NOMO-1 (cell line): ENCODE results near the gene PTTG1IP2.

Experiments used
- DNase-seq, 2 experiments: peaks; one replicate each; lab custom pipeline; 2025; ENCODE audit not compliant: unreplicated experiment in 2 of 2; lab: John Stamatoyannopoulos, UW

Gene PTTG1IP2

DNA sequence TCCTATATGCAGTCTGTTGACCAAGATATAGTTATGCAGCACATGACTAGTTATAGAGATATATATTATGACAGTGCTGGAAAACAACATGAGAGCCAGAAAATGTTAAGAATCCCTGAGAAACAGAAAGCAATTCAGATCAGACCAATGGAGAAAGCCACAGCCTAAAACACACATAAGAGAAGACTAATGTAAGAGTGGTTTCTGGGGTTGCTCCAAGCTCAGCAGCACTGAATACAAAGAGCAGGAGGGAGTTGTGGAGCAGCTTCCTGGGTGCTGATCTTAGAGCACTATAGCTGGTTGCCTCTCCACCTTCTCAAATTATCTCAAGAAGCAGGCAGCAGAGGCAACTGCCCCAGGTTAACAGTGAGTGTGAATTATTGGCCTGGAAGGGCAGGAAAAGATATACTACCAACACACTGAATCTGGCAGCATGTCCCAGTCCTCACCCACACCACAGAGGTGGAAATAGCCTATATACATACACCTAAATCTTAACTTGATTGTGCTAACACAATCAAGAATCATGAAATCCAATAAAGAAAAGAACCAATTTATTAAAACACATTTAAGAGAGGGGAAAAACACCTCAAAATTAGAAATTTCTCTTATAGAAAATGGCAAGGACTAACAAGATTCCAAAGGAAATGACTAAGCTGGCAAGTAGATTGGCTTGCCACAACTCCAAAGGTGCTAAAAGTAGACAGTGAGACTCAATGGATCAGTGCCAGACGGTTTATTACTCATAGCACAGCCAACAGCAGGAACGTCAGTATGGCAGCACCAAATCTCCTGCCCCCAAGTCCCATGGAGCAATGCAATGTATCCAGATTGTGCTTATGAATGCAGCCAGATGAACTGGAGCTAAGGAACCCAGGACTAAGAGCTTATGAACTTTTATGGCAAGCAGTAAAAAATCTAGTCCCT lies 5.1 kb downstream of the PTTG1IP2 start:
- DNase-seq = no peak

DNA sequence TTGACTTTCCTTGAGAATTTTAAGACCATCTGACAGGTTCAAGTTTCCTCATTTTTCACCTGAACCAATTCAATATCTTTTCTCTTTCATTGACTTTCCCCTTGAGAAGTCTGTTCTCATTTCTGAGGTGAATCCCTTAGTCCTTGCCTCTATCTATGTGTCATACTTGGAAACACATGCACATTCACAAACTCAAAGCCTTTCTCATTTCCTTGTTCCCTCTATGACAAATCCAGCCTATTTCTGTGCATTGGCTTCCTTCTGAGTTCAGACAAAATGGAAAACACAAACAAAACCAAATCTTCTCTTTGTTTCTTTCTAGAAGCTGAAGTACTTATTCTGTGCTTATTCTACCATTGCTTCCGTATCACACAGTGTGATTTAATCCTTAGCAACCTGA lies 13.8 kb downstream of the PTTG1IP2 start:
- no peak for DNase-seq

DNA sequence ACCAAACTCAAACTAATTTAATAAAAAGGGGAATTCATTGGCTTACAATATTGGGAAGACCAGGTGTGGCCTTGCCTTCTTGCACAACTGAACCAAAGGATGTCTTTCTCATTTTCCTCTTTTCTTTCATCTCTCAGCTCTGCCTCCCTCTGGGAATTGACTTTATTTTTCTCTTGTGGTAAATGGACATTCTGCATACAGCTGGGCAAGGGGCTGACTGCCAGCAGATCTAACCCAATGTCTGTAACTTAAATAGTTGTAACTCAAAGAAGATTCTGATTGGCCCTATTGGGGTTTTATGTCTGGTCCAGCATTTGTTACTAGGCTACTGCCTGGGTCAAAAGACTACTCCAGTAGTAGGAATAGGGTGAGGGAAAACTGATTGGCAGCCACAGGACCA lies 15.3 kb downstream of the PTTG1IP2 start:
- no peak for DNase-seq

DNA sequence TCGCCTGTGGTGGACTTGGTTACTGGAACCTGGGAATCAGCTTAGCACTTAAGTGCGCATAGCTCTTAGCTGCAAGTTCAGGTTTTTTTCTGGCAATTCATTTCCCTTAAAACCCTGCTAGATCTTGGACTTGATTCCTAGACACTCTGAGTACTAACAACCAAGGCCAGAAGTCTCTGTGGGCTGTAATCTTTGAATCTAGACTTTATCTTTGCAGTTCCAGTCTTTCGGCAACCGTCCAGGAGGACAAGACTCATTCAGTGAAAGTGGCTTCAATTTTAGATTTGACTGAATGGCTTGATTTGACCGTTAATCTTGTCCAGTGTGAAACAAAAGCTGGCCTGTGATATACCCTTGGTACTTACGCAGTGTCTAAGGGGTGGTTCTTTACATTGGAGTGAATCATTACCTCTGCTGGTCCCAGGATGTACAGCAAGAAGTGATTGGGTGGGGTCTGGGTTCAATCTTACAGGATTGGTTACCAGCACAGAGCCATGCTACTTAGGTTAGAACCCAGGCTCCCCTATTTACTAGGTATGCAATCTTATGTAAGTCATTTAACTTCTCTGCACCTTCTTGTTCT lies 16.4 kb downstream of the PTTG1IP2 start:
- no peak for DNase-seq

- no peak for DNase-seq
Observed at GRCh38 chr7:90487808-90488207, 18.4 kb downstream of the PTTG1IP2 start.

GRCh38 chr7:90488220-90488619 lies 18.8 kb downstream of the PTTG1IP2 start:
- DNase-seq = no peak

- DNase-seq = no peak
Observed at GRCh38 chr7:90492250-90492649, 22.8 kb downstream of the PTTG1IP2 start.

DNA sequence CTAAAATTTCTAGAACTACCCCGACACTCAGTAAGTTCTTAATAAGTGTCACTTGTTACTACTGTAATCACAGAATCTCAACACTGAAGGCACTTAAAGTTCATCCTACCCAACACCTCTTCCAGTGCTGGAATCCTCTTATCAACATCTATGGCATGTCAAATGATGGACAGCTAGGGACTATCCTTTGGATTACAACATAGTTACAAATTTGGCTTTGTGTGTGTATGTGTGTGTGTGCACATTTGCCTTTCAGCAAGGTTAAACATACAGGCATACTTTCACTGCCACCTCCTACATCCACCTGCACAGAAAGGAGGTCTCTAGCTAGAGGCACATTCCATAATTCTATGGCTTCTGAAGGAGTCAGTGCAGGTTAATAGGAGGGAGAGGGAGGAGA lies 25.8 kb downstream of the PTTG1IP2 start:
- DNase-seq = no peak

DNA sequence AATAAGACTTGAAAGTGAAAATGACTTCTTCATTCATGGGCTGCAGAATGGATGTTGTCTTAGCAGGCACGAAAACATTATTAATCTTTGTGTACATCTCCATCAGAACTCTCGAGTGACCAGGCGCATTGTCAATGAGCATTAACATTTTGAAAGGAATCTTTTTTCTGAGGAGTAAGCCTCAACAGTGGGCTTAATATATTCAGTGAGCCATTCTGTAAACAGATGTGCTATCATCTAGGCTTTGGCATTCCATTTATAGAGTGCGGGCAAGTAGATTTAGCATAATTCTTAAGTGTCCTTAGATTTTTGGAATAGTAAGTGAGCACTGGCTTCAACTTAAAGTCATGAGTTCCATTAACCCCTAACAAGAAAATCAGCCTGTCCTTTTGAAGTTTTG lies 33.1 kb downstream of the PTTG1IP2 start:
- no peak for DNase-seq

GRCh38 chr7:90503367-90503766 lies 33.9 kb downstream of the PTTG1IP2 start:
- DNase-seq = no peak

- DNase-seq = no peak
Observed at GRCh38 chr7:90507692-90508091, 38.3 kb downstream of the PTTG1IP2 start.

GRCh38 chr7:90511776-90512175 lies 42.3 kb downstream of the PTTG1IP2 start:
- no peak for DNase-seq

DNA sequence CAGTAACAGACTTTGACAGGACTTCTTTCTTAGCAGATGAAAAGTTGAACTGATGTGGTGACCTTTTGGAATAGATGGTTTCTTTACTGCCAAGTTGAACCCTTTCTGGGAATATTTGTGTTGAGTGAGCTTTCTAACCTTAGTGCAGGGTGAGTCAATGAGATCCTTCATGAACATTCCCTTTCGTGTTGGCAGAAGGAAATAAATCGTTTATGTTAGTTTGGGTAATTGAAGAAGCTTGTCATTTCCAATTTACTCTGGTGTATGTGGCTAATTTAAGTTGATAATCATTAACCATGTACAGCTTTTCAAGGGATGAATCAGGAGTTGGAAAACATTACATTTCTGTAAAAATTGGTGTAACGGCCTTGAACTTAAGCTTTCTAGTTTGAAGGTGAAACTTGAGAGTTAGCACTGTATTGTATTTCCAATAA lies 43.4 kb downstream of the PTTG1IP2 start:
- DNase-seq = no peak

DNA sequence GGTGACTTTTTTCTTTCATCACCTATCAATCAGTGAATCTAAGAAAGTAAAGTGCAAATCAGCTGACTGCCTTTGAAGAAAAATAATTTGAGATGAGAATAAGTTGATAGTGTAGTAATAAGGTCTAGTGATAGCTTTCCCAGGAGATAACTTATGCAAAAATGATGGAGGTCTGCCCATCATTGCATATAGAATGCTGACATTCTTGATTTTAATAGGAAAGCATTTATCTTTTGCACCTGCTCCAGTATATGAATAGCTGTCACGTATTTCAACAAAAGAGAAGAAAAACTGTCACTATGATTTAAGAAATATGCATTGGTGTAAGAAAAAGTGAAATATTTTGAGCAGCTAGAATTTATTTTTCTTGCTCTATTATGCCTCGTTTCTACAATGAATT lies 46.8 kb downstream of the PTTG1IP2 start:
- no peak for DNase-seq

DNA sequence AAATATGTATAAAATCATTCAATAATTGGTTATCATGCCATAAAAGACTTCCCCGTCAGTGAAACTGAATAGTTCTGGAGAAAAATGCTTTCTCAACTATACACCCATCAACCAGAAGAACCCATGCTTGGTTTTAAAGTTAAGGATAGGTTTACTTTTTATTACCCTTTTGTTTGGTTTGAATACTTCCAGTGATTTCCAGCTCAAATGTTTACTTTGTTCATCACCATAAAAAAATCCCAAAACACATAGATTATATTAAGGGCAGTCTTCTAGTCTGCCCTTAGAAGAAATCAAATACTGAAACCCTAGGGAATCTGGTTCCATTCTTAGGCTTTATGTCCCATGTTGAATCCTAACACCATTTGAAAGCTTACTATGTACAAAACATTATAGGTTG lies 49.2 kb downstream of the PTTG1IP2 start:
- no peak for DNase-seq

DNA sequence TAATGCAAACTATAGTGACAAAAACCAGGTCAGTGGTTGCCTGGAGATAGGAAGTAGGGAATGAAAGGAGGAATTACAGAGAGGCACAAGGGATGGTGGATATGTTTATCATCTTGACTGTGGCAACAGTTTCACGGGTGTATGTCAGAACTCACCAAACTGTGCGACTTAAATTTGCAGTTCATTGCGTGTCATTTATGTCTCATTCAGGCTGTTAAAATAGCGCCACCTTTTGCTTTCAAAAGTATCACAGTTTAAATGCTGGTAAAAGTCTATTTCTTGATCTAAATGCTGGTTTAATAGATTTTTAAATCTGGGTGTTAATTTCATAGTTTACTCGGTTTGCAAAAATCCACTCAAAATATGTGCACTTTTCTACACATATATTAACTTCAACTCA lies 51.0 kb downstream of the PTTG1IP2 start:
- DNase-seq = no peak

DNA sequence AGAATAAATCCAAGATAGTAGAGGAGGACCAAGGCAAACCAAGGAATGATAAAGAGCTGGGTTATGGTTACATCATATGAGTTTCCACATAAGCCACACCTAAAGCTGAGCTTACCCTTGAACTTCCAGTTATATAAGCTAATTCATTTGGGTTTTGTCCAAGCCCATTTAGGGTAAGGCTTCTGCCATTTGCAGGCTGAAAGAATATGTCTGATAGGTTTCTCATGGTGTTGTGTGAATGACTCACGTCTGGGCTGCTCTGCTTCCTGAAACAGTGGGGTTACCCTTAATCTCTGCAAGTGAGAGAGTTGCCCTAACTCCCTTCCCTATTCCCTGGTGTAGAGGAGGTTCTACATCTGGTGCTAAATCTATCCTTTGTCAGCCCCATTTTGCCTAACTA lies 60.8 kb downstream of the PTTG1IP2 start:
- peak in 1 of 2 experiments; percentile 21 for DNase-seq

DNA sequence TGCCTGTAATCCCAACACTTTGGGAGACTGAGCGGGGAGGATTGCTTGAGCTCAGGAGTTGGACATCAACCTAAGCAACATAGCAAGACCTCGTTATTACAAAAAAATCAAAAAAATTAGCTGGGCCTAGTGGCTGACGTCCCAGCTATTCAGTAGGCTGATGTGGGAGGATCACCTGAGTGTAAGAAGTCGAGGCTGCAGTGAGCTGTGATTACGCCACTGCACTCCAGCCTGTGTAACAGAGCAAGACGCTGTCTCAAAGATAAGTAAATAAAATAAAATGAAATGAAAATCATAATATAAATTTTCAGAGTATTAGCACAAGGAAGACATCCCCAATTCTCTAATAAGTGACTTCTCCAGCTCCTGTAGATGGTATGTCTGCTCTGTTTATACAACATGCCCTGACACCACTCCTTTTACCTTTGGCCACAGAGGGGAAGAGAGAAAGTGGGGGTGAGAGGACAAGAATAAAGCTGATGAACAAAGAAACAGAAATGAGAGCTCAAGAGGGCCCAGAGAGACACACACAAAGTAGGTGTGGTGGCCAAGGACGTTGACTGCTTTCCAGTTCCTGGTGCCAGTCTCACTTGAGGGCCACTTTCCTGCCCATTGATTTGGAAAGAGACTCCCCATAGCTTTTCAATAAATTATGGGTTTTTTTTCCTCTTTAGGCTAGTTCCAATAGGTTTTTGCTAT lies 62.9 kb downstream of the PTTG1IP2 start:
- no peak for DNase-seq

DNA sequence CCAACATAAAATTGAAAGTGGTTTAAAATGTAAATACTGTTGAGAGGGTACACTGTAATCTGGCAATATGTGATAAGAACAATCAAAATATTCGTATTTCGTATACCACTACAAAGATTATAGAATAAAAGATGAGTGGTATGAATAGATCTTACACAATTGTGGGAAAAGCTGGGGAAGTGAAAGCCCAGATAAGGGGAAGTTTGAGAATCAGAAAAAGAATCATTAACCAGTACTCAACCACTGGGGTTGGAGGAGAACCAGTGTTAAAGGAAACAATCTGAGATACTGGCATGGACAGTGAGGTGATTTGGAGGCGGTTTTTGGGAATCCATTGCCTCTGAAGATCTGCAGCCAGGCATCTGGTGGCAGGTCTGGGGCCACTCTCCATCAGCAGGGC lies 67.0 kb downstream of the PTTG1IP2 start:
- DNase-seq = peak; percentile 86 to 100

DNA sequence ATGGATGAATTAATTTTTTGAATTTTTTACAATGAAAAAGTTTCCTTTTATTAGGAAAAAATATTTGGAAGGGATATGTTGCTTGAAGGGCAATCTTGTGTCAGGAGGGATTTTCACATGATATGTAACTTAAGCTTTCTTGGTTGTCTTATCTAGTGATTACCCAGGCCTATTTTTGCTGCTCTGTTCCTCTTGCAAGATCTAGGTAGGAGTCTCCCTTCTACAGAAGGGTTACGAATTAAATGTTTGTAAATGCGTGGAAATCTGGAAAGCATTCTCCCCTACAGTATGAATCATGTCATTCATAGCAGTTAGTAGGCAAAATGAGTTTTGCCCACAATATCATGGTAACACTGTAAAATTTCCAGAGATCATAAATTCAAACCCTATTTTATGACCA lies 69.0 kb downstream of the PTTG1IP2 start:
- DNase-seq = no peak

DNA sequence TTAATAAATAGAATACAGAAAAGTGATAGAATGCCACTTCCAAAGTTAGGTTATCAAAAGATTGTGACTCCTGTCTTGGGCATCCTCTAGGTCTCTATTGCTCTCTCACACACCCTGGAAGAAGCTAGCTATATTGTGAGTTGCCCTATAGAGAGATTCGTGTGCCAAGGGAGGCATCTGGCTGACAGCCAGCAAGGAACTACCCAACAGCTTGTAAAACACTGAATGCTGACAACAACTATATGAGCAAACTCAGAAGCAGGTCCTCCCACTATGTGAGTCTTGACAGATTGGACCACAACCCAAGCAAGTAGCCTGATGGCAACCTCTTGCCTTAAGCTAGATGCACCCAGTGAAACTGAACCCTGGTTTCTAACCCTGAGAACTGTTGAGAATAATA lies 71.0 kb downstream of the PTTG1IP2 start:
- DNase-seq = no peak

GRCh38 chr7:90551036-90551435 lies 81.6 kb downstream of the PTTG1IP2 start:
- no peak for DNase-seq
